Measurements from ENCODE around the gene LYST.

GRCh38 chr1:235745503-235746136 is 121.1 kb downstream of the LYST start:
- TF ChIP-seq CTCF (IDR thresholded peaks at IDR 0.05), result no peak
- TF ChIP-seq POLR2A (IDR thresholded peaks at IDR 0.05), result no peak
